Activated naive CD8-positive, alpha-beta T cell treated with anti-CD3 and anti-CD28 coated beads, Interleukin-2, amount 10 ng/mL, durations not matched to agents 7 days and 5 days (primary cell): ENCODE data around the gene TM4SF5. TPM values are rescaled to one million over a fixed set of nuclear protein-coding genes. Genes with fewer than 3 reads are reported as not detected.
A peak's percentile ranks its signal among the peaks of the same experiment; 100 is the strongest.

Experiments
- ATAC-seq: fragments of 150-1000 bp; cut with Tn5 transposase; one replicate; pipeline ENCODE4 v1.10.0; 2021; ENCODE audit warnings: low read depth, moderate library complexity
- POLR2A ChIA-PET: fragments of 350-600 bp; sonication (Branson Sonifier 250); formaldehyde crosslinking; loops from one replicate; lab custom pipeline; 2021; ENCODE audit warnings: antibody characterized with exemption; lab: Charles Lee
- DNase-seq: peaks from one replicate; pipeline ENCODE4 v3.0.0; 2021
- H3K27ac Mint-ChIP-seq: one replicate; pipeline ENCODE4 v1.8.0; 2022; ENCODE audit warnings: mild to moderate bottlenecking, mixed read lengths
- H3K27me3 Mint-ChIP-seq: one replicate; pipeline ENCODE4 v1.8.0; 2022; ENCODE audit warnings: mild to moderate bottlenecking, moderate library complexity, mixed read lengths
- H3K36me3 Mint-ChIP-seq: one replicate; pipeline ENCODE4 v1.8.0; 2021; ENCODE audit warnings: mild to moderate bottlenecking, mixed read lengths
- H3K4me1 Mint-ChIP-seq: one replicate; pipeline ENCODE4 v1.8.0; 2021; ENCODE audit warnings: mixed read lengths
- H3K4me3 Mint-ChIP-seq: one replicate; pipeline ENCODE4 v1.8.0; 2022; ENCODE audit warnings: mild to moderate bottlenecking, moderate library complexity, mixed read lengths
- H3K9me3 Mint-ChIP-seq: one replicate; pipeline ENCODE4 v1.8.0; 2021; ENCODE audit warnings: mixed read lengths
- total RNA-seq, 2 experiments: library from RNA; stranded (reverse); gene quantifications; one replicate each; pipeline ENCODE4 v1.2.3, GENCODE V29; 2021

The TM4SF5 gene
- total RNA-seq, 2 experiments from 2014 or later: not detected

- Mint-ChIP-seq H3K27ac (no peak overlapping the region), H3K4me3 (peak overlapping the region; percentile 37), H3K36me3 (no peaks in the 10 kb centered on the region), H3K4me1 (peaks cover 19% of the 10 kb centered on the region), H3K27me3 (peaks cover 70% of the 10 kb centered on the region), H3K9me3 (no peaks in the 10 kb centered on the region)
- no peak for ATAC-seq
- DNase-seq: no peak
- POLR2A ChIA-PET: interaction anchor here (0.9 to 2.8 kb wide), 4 partner anchors 8 to 19 kb away, joined by 3 to 17 read pairs (median 4); partner anchors contain the start of genes PLD2, PSMB6 and TM4SF5
Measured at GRCh38 chr17:4788159-4788806, 16.6 kb downstream of the TM4SF5 start.

DNA sequence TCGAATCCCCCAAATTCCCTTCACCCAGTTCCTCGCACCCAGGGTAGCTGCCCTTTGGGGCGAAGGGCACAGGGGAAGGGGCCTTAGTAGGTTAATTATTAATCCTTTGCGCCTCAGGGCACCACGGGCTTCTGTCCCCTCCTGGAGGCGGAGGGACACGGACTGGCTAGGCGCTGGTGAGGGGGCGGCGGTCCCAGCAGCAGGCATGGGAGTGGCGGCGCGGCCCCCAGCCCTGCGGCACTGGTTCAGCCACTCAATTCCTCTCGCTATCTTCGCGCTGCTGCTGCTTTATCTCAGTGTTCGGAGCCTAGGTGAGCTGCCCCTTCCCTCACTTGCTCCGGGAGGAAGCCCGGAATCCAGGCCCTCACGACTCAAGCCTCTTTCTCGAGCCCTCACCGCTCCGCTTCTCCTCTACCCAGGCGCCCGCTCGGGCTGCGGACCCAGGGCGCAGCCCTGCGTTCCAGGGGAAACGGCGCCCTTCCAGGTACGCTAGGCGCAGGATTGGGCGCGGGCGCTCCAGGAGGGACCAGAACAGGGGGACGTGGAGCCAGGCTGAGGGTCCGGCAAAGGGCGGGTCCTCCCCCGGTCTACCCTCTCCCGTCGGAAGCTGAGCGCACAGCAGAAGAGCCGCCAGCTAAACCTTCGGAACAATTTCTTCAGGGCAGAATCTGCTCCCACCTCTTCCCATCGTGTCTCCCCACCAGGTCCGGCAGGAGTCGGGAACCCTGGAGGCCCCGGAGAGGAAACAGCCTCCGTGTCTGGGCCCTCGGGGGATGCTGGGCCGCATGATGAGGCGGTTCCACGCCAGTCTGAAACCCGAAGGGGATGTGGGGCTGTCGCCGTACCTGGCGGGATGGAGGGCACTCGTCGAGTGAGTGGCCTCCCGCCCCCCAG is 17.4 kb downstream of the TM4SF5 start, which contains the start of gene GLTPD2:
GLTPD2 (plus strand) TSS at position 158 of the 894 bp plus-strand sequence; CDS start at position 206, 48 bp downstream.
- no peaks in the 10 kb centered on the region for H3K36me3 Mint-ChIP-seq
- H3K4me3 Mint-ChIP-seq: peak within 1 kb of the TSS; percentile 78
- H3K27me3 Mint-ChIP-seq: peaks cover 63% of the 10 kb centered on the region
- no peaks in the 10 kb centered on the region for H3K9me3 Mint-ChIP-seq
- H3K4me1 Mint-ChIP-seq: peaks cover 19% of the 10 kb centered on the region
- H3K27ac Mint-ChIP-seq: peak within 1 kb of the TSS; percentile 70
- ATAC-seq: peak; percentile 16
- no peak for DNase-seq
- POLR2A ChIA-PET: interaction anchor here (0.9 to 2.8 kb wide), 9 partner anchors 9 to 151 kb away, joined by 3 to 17 read pairs (median 5); partner anchors contain the start of genes ARRB2, MINK1, PLD2 and RNF167

- DNase-seq: no peak
- Mint-ChIP-seq H3K9me3 (no peaks in the 10 kb centered on the region), H3K4me3 (peak overlapping the region; percentile 78), H3K27ac (peak overlapping the region; percentile 70), H3K4me1 (peaks cover 19% of the 10 kb centered on the region), H3K36me3 (no peaks in the 10 kb centered on the region), H3K27me3 (peaks cover 60% of the 10 kb centered on the region)
- ATAC-seq: no peak
- POLR2A ChIA-PET: interaction anchor here (0.7 to 2.8 kb wide), 12 partner anchors 10 to 158 kb away, joined by 3 to 17 read pairs (median 4); partner anchors contain the start of genes ARRB2, C17orf107, MINK1 and PLD2
Measured at GRCh38 chr17:4789701-4789950, 17.9 kb downstream of the TM4SF5 start.

DNA sequence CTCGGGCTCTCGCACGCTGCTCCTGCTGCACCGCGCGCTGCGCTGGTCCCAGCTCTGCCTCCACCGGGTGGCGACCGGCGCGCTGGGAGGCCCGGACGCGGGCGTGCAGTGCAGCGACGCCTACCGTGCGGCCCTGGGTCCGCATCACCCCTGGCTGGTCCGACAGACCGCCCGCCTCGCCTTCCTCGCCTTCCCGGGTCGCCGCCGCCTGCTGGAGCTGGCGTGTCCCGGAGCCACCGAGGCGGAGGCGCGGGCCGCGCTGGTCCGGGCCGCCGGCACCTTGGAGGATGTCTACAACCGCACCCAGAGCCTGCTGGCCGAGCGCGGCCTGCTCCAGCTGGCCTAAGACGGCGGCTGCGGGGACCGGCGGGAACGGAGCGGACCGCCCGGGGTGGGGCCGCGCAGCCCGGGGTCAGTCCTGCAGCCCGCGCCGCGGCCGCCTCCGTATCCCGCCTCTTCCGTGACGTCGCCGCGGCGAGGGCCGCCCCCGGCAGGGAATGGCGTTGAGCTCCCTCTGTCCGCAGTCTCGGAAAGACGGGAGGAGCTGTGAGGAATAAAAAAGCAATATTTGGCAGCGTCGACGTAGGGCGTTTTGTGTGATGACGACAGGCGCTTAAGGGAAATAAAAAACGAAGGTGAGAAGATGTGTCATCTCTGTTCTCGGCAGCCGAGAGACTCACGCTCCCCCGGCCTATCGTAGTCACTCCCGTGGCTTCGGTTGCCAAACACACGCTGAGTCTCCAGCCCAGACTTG is 18.4 kb downstream of the TM4SF5 start:
- ATAC-seq (peak; percentile 95), DNase-seq (peak; percentile 89)
- H3K4me3 Mint-ChIP-seq: peak overlapping the region; percentile 87
- H3K9me3 Mint-ChIP-seq: no peaks in the 10 kb centered on the region
- no peaks in the 10 kb centered on the region for H3K36me3 Mint-ChIP-seq
- H3K4me1 Mint-ChIP-seq: peaks cover 19% of the 10 kb centered on the region
- H3K27me3 Mint-ChIP-seq: peaks cover 56% of the 10 kb centered on the region
- peak overlapping the region; percentile 87 for H3K27ac Mint-ChIP-seq
- POLR2A ChIA-PET: interaction anchor here (0.5 to 2.8 kb wide), 17 partner anchors 9 to 246 kb away, joined by 3 to 17 read pairs (median 3); partner anchors contain the start of genes ARRB2, C17orf107, PLD2 and RNF167

DNA sequence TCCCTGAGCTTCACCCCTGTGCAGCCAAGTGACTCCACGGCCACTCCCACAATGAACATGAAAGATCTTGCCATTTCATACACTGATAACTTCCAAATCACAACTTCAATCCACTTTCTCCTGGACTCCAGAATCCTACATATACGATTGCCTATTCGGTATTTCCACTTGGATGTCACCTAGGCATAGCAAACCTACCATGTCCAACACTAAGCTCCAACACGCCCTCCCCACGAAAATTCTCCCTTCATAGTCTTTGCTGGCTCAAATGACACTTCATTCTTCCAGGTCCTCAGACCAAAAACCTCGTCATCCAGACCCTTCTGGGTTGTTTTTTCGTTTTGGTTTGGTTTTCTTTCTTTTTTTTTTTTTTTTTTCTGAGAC is 19.0 kb downstream of the TM4SF5 start:
- Mint-ChIP-seq H3K27ac (peak overlapping the region; percentile 87), H3K9me3 (no peaks in the 10 kb centered on the region), H3K36me3 (no peaks in the 10 kb centered on the region), H3K4me1 (peaks cover 19% of the 10 kb centered on the region), H3K27me3 (peaks cover 51% of the 10 kb centered on the region), H3K4me3 (peak overlapping the region; percentile 87)
- POLR2A ChIA-PET: interaction anchor here (0.6 to 2.8 kb wide), 12 partner anchors 10 to 245 kb away, joined by 3 to 17 read pairs (median 5); partner anchors contain the start of genes ARRB2, C17orf107, PLD2 and RNF167
- ATAC-seq: no peak
- DNase-seq: no peak

GRCh38 chr17:4795168-4795567 is 23.5 kb downstream of the TM4SF5 start:
- peaks cover 14% of the 10 kb centered on the region for H3K27me3 Mint-ChIP-seq
- H3K9me3 Mint-ChIP-seq: no peaks in the 10 kb centered on the region
- H3K27ac Mint-ChIP-seq: peak overlapping the region; percentile 96

GRCh38 chr17:4796552-4796920 is 24.9 kb downstream of the TM4SF5 start:
- ATAC-seq: no peak
- Mint-ChIP-seq H3K27me3 (peaks cover 12% of the 10 kb centered on the region), H3K4me1 (peaks cover 12% of the 10 kb centered on the region), H3K36me3 (peaks cover 2% of the 10 kb centered on the region), H3K27ac (peak overlapping the region; percentile 96), H3K4me3 (peak overlapping the region; percentile 99), H3K9me3 (no peaks in the 10 kb centered on the region)
- POLR2A ChIA-PET: interaction anchor here (1.0 to 1.7 kb wide), 6 partner anchors 9 to 93 kb away, joined by 3 to 20 read pairs (median 4); partner anchors contain the start of genes PELP1, PLD2 and TM4SF5
- no peak for DNase-seq

More at GRCh38 chr17:4795168-4795567, 23.5 kb downstream of the TM4SF5 start:
- Mint-ChIP-seq H3K4me3 (peak overlapping the region; percentile 99), H3K36me3 (peaks cover 2% of the 10 kb centered on the region), H3K4me1 (peaks cover 13% of the 10 kb centered on the region)
- ATAC-seq (no peak), DNase-seq (no peak)
- POLR2A ChIA-PET: no interaction called here

DNA sequence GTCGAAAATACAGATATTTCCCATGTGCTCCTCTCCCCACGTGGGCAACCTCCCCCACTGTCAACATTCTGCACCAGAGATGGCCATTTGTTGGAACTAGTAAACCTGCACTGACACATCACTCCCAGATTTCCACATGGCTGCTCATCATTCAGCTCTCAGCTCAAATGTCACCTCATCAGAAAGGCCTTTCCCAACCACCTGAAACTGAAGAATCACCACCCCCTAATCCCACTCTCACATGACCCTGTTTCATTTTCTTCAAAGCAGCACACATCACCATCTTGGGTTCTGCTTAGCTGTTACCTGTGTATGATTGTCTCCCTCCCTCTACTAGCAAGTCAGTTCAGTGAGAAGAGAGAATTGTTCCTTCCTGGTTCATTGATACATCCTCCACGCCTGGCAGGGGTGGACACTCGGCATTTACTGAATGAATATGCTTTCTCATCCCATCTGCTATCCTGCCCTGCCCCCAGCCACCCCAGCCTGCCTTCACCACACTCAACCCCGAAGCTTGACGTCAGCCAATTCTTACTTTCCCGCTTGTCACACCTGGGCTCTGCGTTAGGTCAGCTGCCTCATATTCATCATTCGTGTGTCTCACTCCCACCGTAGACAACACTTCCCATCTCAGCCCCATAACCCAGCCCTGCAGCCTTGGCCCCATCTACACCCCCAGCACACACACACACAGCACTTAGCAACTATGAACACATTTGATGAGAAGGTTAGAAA is 28.9 kb downstream of the TM4SF5 start:
- Mint-ChIP-seq H3K27me3 (no peaks in the 10 kb centered on the region), H3K27ac (no peak overlapping the region), H3K4me1 (peaks cover 13% of the 10 kb centered on the region), H3K4me3 (no peak overlapping the region), H3K9me3 (no peaks in the 10 kb centered on the region), H3K36me3 (peaks cover 2% of the 10 kb centered on the region)
- POLR2A ChIA-PET: interaction anchor here (1.6 kb wide), 1 partner anchor 11 kb away, joined by 5 read pairs; no protein-coding TSS in a partner anchor
- no peak for ATAC-seq
- DNase-seq: no peak

DNA sequence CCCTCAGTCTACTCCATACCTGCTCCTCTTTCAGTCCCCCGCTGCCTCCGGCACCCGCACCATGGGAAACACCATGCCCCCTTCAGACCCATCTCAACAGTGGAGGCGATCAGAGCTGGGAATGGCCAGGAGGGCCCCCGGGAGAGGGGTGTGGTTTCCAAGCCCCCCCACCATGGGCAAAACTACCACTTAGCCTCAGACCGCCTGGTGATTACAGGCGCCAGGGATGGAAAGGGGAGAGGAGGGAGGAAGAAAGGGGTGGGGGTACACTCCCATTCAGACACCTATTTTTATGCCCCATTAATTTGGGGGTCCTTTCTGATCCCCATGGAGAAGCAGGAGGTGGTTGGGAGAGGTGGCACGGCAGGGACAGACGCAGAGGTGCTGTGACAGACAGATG is 30.5 kb downstream of the TM4SF5 start, which contains the start of gene C17orf114:
C17orf114 (minus strand) TSS at position 101 of the 400 bp plus-strand sequence.
- Mint-ChIP-seq H3K4me3 (no peak within 1 kb of the TSS), H3K36me3 (no peaks in the 10 kb centered on the region), H3K27me3 (no peaks in the 10 kb centered on the region), H3K4me1 (peaks cover 13% of the 10 kb centered on the region), H3K9me3 (no peaks in the 10 kb centered on the region), H3K27ac (peak within 1 kb of the TSS; percentile 25)
- POLR2A ChIA-PET: no interaction called here
- DNase-seq (no peak), ATAC-seq (no peak)

- Mint-ChIP-seq H3K4me1 (peaks cover 12% of the 10 kb centered on the region), H3K9me3 (no peaks in the 10 kb centered on the region), H3K27me3 (no peaks in the 10 kb centered on the region), H3K27ac (peak overlapping the region; percentile 25), H3K36me3 (peaks cover 9% of the 10 kb centered on the region), H3K4me3 (peak overlapping the region; percentile 78)
- no peak for DNase-seq
- ATAC-seq: no peak
- POLR2A ChIA-PET: interaction anchor here (0.6 to 2.7 kb wide), 7 partner anchors 10 to 104 kb away, joined by 3 to 20 read pairs (median 7); partner anchors contain the start of genes C17orf107, GLTPD2 and PSMB6
Measured at GRCh38 chr17:4806456-4806776, 34.7 kb downstream of the TM4SF5 start.

DNA sequence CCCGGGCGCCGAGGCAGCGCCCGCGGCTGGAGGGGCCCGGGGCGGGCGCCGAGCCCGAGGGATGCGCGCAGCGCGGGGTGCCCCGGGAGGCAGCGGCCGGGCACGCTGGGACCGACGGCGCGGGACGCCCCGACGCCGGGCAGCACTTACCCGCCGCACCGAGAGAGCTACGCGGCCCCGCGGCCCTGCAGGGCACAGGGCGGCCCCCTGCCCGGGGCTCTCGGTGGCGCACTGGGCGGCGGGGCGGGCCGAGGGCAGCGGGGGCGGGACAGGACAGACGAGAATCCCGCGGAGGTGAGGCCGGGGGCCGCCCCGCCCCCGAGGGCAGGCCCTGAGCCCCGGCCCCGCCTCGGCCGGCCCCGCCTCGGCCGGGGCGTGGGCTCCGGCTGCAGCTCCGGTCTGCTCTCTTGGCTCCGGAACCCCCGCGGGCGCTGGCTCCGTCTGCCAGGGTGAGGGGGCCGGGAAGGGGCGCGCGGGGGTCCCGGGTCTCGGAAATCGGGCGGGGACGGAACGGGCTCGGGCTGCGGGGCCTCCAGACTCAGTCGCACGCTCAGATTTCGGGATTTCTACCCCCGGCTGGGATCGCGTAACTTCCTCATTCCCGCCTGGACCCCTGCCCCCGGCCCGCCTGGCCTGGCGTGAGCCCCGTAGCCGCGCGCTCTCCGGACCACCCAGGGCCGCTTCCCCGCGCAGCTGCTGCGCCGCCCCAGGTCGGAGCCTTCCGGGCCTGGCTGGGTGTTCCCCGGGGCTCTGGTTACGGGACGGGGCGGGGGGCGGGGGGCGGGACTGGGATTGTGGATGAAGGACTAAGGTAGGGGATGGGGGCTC is 35.3 kb downstream of the TM4SF5 start, which contains the start of gene PLD2:
PLD2 (plus strand) TSS at position 376 of the 828 bp plus-strand sequence. CDS start 621 bp downstream, outside the sequence.
- Mint-ChIP-seq H3K36me3 (peaks cover 9% of the 10 kb centered on the region), H3K4me3 (peak within 1 kb of the TSS; percentile 81), H3K9me3 (no peaks in the 10 kb centered on the region), H3K27ac (peak within 1 kb of the TSS; percentile 61), H3K4me1 (peaks cover 12% of the 10 kb centered on the region), H3K27me3 (no peaks in the 10 kb centered on the region)
- ATAC-seq (peak; percentile 97), DNase-seq (peak; percentile 92)
- POLR2A ChIA-PET: interaction anchor here (0.6 to 2.7 kb wide), 10 partner anchors 11 to 104 kb away, joined by 3 to 20 read pairs (median 4); partner anchors contain the start of genes ARRB2, C17orf107, GLTPD2 and MINK1
